ENCODE results near the gene CAV2.

DNA sequence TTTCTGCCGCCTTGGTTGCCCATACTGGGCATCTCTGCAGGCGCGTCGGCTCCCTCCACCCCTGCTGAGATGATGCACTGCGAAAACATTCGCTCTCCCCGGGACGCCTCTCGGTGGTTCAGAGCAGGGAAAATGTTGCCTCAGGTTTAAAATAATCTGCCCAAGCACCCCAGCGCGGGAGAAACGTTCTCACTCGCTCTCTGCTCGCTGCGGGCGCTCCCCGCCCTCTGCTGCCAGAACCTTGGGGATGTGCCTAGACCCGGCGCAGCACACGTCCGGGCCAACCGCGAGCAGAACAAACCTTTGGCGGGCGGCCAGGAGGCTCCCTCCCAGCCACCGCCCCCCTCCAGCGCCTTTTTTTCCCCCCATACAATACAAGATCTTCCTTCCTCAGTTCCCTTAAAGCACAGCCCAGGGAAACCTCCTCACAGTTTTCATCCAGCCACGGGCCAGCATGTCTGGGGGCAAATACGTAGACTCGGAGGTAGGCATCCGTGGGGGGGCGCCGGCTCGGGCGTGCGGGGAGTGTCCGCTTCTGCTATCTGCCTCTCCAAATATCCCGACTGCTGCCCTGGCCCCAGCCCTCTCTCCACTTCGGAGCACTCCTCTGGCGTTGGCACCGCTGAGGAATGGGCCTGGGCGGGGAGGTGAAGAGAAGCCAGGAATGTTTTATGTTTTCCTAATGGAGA is 25.2 kb downstream of the CAV2 start, which contains the start of gene CAV1:
- TF ChIP-seq CTCF (IDR thresholded peaks at IDR 0.05; ENCODE audit: low read depth, low read length, poor library complexity, severe bottlenecking) (no peak), EZH2phosphoT487 (IDR thresholded peaks at IDR 0.05; ENCODE audit: borderline replicate concordance, low read length) (no peak)

Data from DOHH2 (cell line).